K562 (cell line): ENCODE measurements around the gene PLCL2. TPM values are rescaled to one million over a fixed set of nuclear protein-coding genes. Genes with fewer than 3 reads are reported as not detected.

ENCODE experiments used
- ATAC-seq: fragments of 200-7000 bp; cut with Tn5 transposase; 3 replicates; pipeline ENCODE4 v1.9.1; 2020; ENCODE audit warnings: moderate library complexity
- BruUV-seq: library from RNA; stranded (reverse); fragments of 400-500 nt; replicated peaks from 2 replicates; lab custom pipeline; 2021; lab: Mats Ljungman, UMichigan
- CTCF ChIA-PET: fragments of 300-600 bp; formaldehyde crosslinking; extraction: SDS; loops from one replicate; lab custom pipeline; 2021; ENCODE audit warnings: low intra/inter-chr PET ratio; lab: Yijun Ruan, JAX
- POLR2A ChIA-PET: fragments of 300-600, 350-650 bp; sonication (Branson Sonifier 250); formaldehyde crosslinking; extraction: SDS; loops from one replicate; lab custom pipeline; 2021; ENCODE audit warnings: antibody characterized with exemption, inconsistent platforms; lab: Yijun Ruan, JAX
- DNase-seq, 4 experiments: peaks; one replicate each; pipeline versions ENCODE4 v3.0.0 to v3.0.0-alpha.2; 2011 to 2018; ENCODE audit warnings: low spot score in 3 of 4, mixed read lengths in 3 of 4; ENCODE audit errors: extremely low read depth in 1 of 4
- FAIRE-seq: peaks from 2 replicates; lab custom pipeline; 2011; peaks lifted over from hg19 to GRCh38; lab: Jason Lieb, UNC
- H2AFZ ChIP-seq: 2 replicates; pipeline ENCODE4 v1.6.0; 2011; ENCODE audit warnings: low read depth, low read length, control low read depth, inconsistent platforms
- H3K27ac ChIP-seq: fragments of 200-600 bp; 3 replicates; pipeline ENCODE4 v1.8.0; 2011; ENCODE audit warnings: low read depth, mild to moderate bottlenecking, control low read depth, inconsistent platforms, low read length, moderate library complexity, mixed read lengths; ENCODE audit errors: extremely low read depth
- H3K27me3 ChIP-seq, 2 experiments: fragments of 300-600 bp in 1 of 2; 2 replicates in 1 of 2; 3 replicates in 1 of 2; pipeline versions ENCODE4 v1.6.0 to v1.8.0; 2011; ENCODE audit warnings: inconsistent platforms in 2 of 2, low read length in 2 of 2, mild to moderate bottlenecking in 1 of 2, mixed read lengths in 1 of 2, moderate library complexity in 1 of 2; ENCODE audit not compliant: control insufficient read depth in 2 of 2, insufficient read depth in 2 of 2
- H3K36me3 ChIP-seq: fragments of 300-600 bp; 3 replicates; pipeline ENCODE4 v1.8.0; 2011; ENCODE audit warnings: mild to moderate bottlenecking, low read length, inconsistent platforms; ENCODE audit not compliant: control insufficient read depth, insufficient read depth
- H3K4me1 ChIP-seq, 2 experiments: fragments of 200-600 bp in 1 of 2; replicated peaks in 1 of 2; 2 replicates in 1 of 2; 3 replicates in 1 of 2; pipeline versions ENCODE4 v1.5.1 to v1.8.0; 2011; ENCODE audit warnings: inconsistent platforms in 2 of 2, low read length in 2 of 2, mild to moderate bottlenecking in 1 of 2, mixed read lengths in 1 of 2, moderate library complexity in 1 of 2; ENCODE audit not compliant: control insufficient read depth in 2 of 2, insufficient read depth in 2 of 2
- H3K4me2 ChIP-seq: 2 replicates; pipeline ENCODE4 v1.6.1; 2011; ENCODE audit warnings: low read length, control low read depth, inconsistent platforms, mixed read lengths; ENCODE audit not compliant: insufficient read depth
- H3K4me3 ChIP-seq: fragments of 200-600 bp; sonication (generic), shearing (Covaris generic); 2 replicates; pipeline ENCODE4 v1.5.1; 2016; ENCODE audit warnings: control low read depth, inconsistent platforms
- H3K79me2 ChIP-seq: fragments of 200-600 bp; 3 replicates; pipeline ENCODE4 v1.8.0; 2011; ENCODE audit warnings: low read length, inconsistent platforms; ENCODE audit not compliant: control insufficient read depth, insufficient read depth
- H3K9ac ChIP-seq, 2 experiments: 2 replicates each; pipeline versions ENCODE4 v1.6.0 to v1.6.1; 2011; ENCODE audit warnings: low read depth in 2 of 2, low read length in 2 of 2, control low read depth in 1 of 2, inconsistent platforms in 1 of 2, mild to moderate bottlenecking in 1 of 2, mixed read lengths in 1 of 2; ENCODE audit not compliant: insufficient read depth in 1 of 2
- H3K9me1 ChIP-seq: one replicate; pipeline ENCODE4 v1.6.0; 2011; ENCODE audit warnings: inconsistent platforms, mild to moderate bottlenecking, low read length, moderate library complexity; ENCODE audit not compliant: control insufficient read depth, insufficient read depth
- H3K9me3 ChIP-seq: replicated peaks from 2 replicates; pipeline ENCODE4 v1.5.1; 2011; ENCODE audit warnings: low read depth, low read length, inconsistent platforms; ENCODE audit not compliant: control insufficient read depth, insufficient read depth
- H4K20me1 ChIP-seq: replicated peaks from 2 replicates; pipeline ENCODE4 v1.6.1; 2011; ENCODE audit warnings: low read length, inconsistent platforms, mixed read lengths; ENCODE audit not compliant: control insufficient read depth, insufficient read depth
- ATF1 ChIP-seq, 2 experiments: fragments of 450-650 bp in 1 of 2; IDR thresholded peaks; 2 replicates each; pipeline ENCODE4 v1.6.1; 2016; ENCODE audit warnings: missing compliant biosample characterization in 1 of 2, missing genetic modification characterization in 1 of 2
- BCL6 ChIP-seq: fragments of 250-450 bp; sonication (Bioruptor Pico); IDR thresholded peaks from 2 replicates; pipeline ENCODE4 v1.4.0; 2020
- DMBX1 ChIP-seq: fragments of 250-450 bp; sonication (Bioruptor Pico); IDR thresholded peaks from 2 replicates; pipeline ENCODE4 v1.8.0; 2022; ENCODE audit warnings: inconsistent platforms, mild to moderate bottlenecking, moderate library complexity, borderline replicate concordance
- EP400 ChIP-seq: fragments of 450-650 bp; IDR thresholded peaks from 2 replicates; pipeline ENCODE4 v1.6.1; 2017; ENCODE audit warnings: antibody characterized with exemption, mild to moderate bottlenecking, moderate library complexity
- FOXK1 ChIP-seq: sonication (generic); formaldehyde crosslinking; IDR thresholded peaks from 2 replicates; pipeline ENCODE4 v1.8.0; 2022; ENCODE audit warnings: missing genetic modification reagents, mild to moderate bottlenecking, borderline replicate concordance
- FOXP4 ChIP-seq: sonication (generic); formaldehyde crosslinking; IDR thresholded peaks from 2 replicates; pipeline ENCODE4 v1.8.0; 2022; ENCODE audit warnings: mild to moderate bottlenecking, missing genetic modification reagents, borderline replicate concordance
- HDAC1 ChIP-seq, 2 experiments: fragments of 450-650 bp; IDR thresholded peaks; 2 replicates each; pipeline ENCODE4 v1.6.1; 2016 to 2017; ENCODE audit warnings: inconsistent platforms in 1 of 2, mild to moderate bottlenecking in 1 of 2, moderate library complexity in 1 of 2
- HSF4 ChIP-seq: fragments of 250-450 bp; sonication (Bioruptor Pico); IDR thresholded peaks from 2 replicates; pipeline ENCODE4 v2.1.2; 2022; ENCODE audit warnings: mild to moderate bottlenecking, moderate library complexity, borderline replicate concordance
- KAT2B ChIP-seq: IDR thresholded peaks from one replicate; pipeline ENCODE4 v1.6.1; 2012; ENCODE audit warnings: low read depth, mild to moderate bottlenecking, control low read depth, inconsistent platforms, low read length, moderate library complexity
- KLF13 ChIP-seq: fragments of 450-650 bp; IDR thresholded peaks from 2 replicates; pipeline ENCODE4 v1.6.1; 2016; ENCODE audit warnings: missing genetic modification characterization, low read depth, mild to moderate bottlenecking, missing compliant biosample characterization, moderate library complexity, borderline replicate concordance
- KLF16 ChIP-seq: IDR thresholded peaks from 2 replicates; pipeline ENCODE4 v1.6.1; 2016; ENCODE audit warnings: antibody characterized with exemption
- PRMT5 ChIP-seq: sonication (generic); formaldehyde crosslinking; IDR thresholded peaks from 2 replicates; pipeline ENCODE4 v1.5.0; 2020; ENCODE audit warnings: missing genetic modification reagents
- PYGO2 ChIP-seq: fragments of 450-650 bp; IDR thresholded peaks from 2 replicates; pipeline ENCODE4 v1.6.1; 2016; ENCODE audit warnings: mild to moderate bottlenecking, missing genetic modification characterization, moderate library complexity, missing compliant biosample characterization
- SMARCE1 ChIP-seq: fragments of 450-650 bp; IDR thresholded peaks from 2 replicates; pipeline ENCODE4 v1.7.1; 2016; ENCODE audit warnings: mild to moderate bottlenecking
- SREBF1 ChIP-seq: fragments of 150-350 bp; IDR thresholded peaks from 2 replicates; pipeline ENCODE4 v1.6.1; 2014; ENCODE audit warnings: antibody characterized with exemption, low read depth, low read length, borderline replicate concordance
- SRF ChIP-seq, 2 experiments: fragments of 250-450, 450-650 bp in 1 of 2; sonication (Bioruptor Pico) in 1 of 2; sonication (generic) in 1 of 2; formaldehyde crosslinking; IDR thresholded peaks; 2 replicates each; pipeline versions ENCODE4 v1.5.0 to v1.5.1; 2020 to 2022; ENCODE audit warnings: mild to moderate bottlenecking in 1 of 2, missing genetic modification reagents in 1 of 2
- ZNF217 ChIP-seq: sonication (generic); formaldehyde crosslinking; IDR thresholded peaks from 2 replicates; pipeline ENCODE4 v1.8.0; 2022; ENCODE audit warnings: mild to moderate bottlenecking, missing genetic modification reagents
- ZNF384 ChIP-seq: IDR thresholded peaks from 2 replicates; pipeline ENCODE4 v1.6.1; 2012; ENCODE audit warnings: low read depth, low read length, improper control_type of control experiment
- WGBS: fragments of 100-300 bp; shearing (Covaris generic); methylation state at CpG from one replicate; pipeline ENCODE4 v1.1.6; 2016; ENCODE audit warnings: low coverage, mixed read lengths; ENCODE audit not compliant: insufficient coverage; ENCODE audit errors: missing lambda C conversion rate; 5-methylcytosine and 5-hydroxymethylcytosine counted together
- in situ Hi-C: fragments of 300-500 bp; cut with MboI; formaldehyde crosslinking; loops from 4 replicates; pipeline ENCODE4 v1.15.0; 2018; ENCODE audit warnings: inconsistent platforms, mixed read lengths
- intact Hi-C: fragments of 100-400 bp; cut with micrococcal nuclease; formaldehyde crosslinking; loops from 2 replicates; pipeline ENCODE4 v1.14.2; 2022
- polyA plus RNA-seq, 8 experiments: library from polyadenylated mRNA; depleted of rRNA in 4 of 8; stranded (reverse) in 5 of 8; unstranded in 3 of 8; fragments of >200 nt; fragmentation: Nextera tagmentation in 2 of 8; fragmentation: Illumina TruSeq in 1 of 8; extraction: Ambion mirVana in 2 of 8; extraction: Trizol in 1 of 8; gene quantifications; 2 replicates each; pipeline versions ENCODE4 v1.2.1 to v1.2.3, GENCODE V29; 2011 to 2014; ENCODE audit warnings: inconsistent platforms in 1 of 8, missing spikeins in 1 of 8
- total RNA-seq, 7 experiments: library from RNA; depleted of rRNA in 6 of 7; stranded (reverse); fragments of >200 nt in 6 of 7; fragmentation: Illumina TruSeq in 2 of 7; extraction: Trizol in 2 of 7; gene quantifications; 2 replicates each; pipeline versions ENCODE4 v1.2.1 to v1.2.3, GENCODE V29; 2011 to 2021; ENCODE audit warnings: low replicate concordance in 1 of 7
- TF ChIP-seq, protein P1 (sequence below): fragments of 450-650 bp; formaldehyde crosslinking; IDR thresholded peaks from 2 replicates; pipeline ENCODE4 v1.4.0; 2022; ENCODE audit warnings: mild to moderate bottlenecking, moderate library complexity

Gene PLCL2
- total and polyA plus RNA-seq, 9 of the 15 experiments (the other 6 are each of a cell fraction or from before 2014, with no cell fraction given) = 0.03 to 0.18 (median 0.11) TPM; not detected in 2

GRCh38 chr3:16935781-16936180, 51.0 kb downstream of the PLCL2 start (continued):
- TF ChIP-seq KAT2B = no peak

GRCh38 chr3:16936233-16936632, 51.5 kb downstream of the PLCL2 start:
- peak; percentile 72 to 85 (median 79) for DNase-seq
- no peak overlapping the region for H3K4me3 ChIP-seq
- intact Hi-C loops = no loop called here
- peaks cover 0 to 13% of the 10 kb centered on the region in 2 experiments; a peak in 1 of 5 replicates for H3K4me1 ChIP-seq
- H3K9me1 ChIP-seq = no peaks in the 10 kb centered on the region
- H3K9ac ChIP-seq = no peak overlapping the region
- WGBS = 0% methylated on average over 2 of the region's 2 CpGs
- H3K4me2 ChIP-seq = no peak overlapping the region
- H3K79me2 ChIP-seq = no peaks in the 10 kb centered on the region
- H4K20me1 ChIP-seq = no peaks in the 10 kb centered on the region
- in situ Hi-C loops = no loop called here
- ATAC-seq = peak; percentile 97
- CTCF ChIA-PET = no interaction called here
- H3K36me3 ChIP-seq = no peaks in the 10 kb centered on the region
- POLR2A ChIA-PET = interaction anchor here (0.6 kb wide), 1 partner anchor 63 kb away, joined by 3 read pairs; no protein-coding TSS in a partner anchor
- no peak overlapping the region for H3K27ac ChIP-seq
- no peaks in the 10 kb centered on the region for H3K9me3 ChIP-seq
- peak; percentile 88 for FAIRE-seq
- BruUV-seq = no TSS peak
- no peak overlapping the region for H2AFZ ChIP-seq
- peaks cover 9 to 15% of the 10 kb centered on the region in 2 experiments; a peak in 4 of 5 replicates for H3K27me3 ChIP-seq
- TF ChIP-seq ZNF217 (CRISPR knock-in tag) = no peak
- TF ChIP-seq SREBF1 = no peak
- 0 out of 2 replicates have a peak, but pooled peaks have one; percentile 26 for TF ChIP-seq PYGO2 (tag)
- TF ChIP-seq, protein P1, sequence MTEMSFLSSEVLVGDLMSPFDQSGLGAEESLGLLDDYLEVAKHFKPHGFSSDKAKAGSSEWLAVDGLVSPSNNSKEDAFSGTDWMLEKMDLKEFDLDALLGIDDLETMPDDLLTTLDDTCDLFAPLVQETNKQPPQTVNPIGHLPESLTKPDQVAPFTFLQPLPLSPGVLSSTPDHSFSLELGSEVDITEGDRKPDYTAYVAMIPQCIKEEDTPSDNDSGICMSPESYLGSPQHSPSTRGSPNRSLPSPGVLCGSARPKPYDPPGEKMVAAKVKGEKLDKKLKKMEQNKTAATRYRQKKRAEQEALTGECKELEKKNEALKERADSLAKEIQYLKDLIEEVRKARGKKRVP (CRISPR knock-in tag) = 0 out of 2 replicates have a peak, but pooled peaks have one; percentile 50
- TF ChIP-seq HDAC1 (IDR thresholded peaks at IDR 0.05) = peak in 1 of 2 experiments; percentile 80; a peak in 2 of 4 replicates
- TF ChIP-seq BCL6 (CRISPR knock-in tag) = no peak
- TF ChIP-seq HSF4 = no peak
- no peak for TF ChIP-seq EP400
- TF ChIP-seq FOXP4 = no peak
- TF ChIP-seq KLF16 = peak; percentile 91
- peak; percentile 77; the same call in 1 of the 2 replicates for TF ChIP-seq DMBX1 (CRISPR knock-in tag)
- TF ChIP-seq PRMT5 (CRISPR knock-in tag) = no peak
- no peak for TF ChIP-seq FOXK1 (CRISPR knock-in tag)
- TF ChIP-seq KLF13 (tag) = no peak
- TF ChIP-seq SRF (CRISPR knock-in tag; IDR thresholded peaks at IDR 0.05) = peak in 1 of 2 experiments; percentile 54; a peak in 1 of 4 replicates
- no peak for TF ChIP-seq ATF1 (CRISPR knock-in tag; IDR thresholded peaks at IDR 0.05)
- TF ChIP-seq ATF1 (tag; IDR thresholded peaks at IDR 0.05) = peak; percentile 7; the same call in 1 of the 2 replicates
- TF ChIP-seq SMARCE1 = peak; percentile 89
- peak; percentile 92 for TF ChIP-seq ZNF384
